Measurements from ENCODE around the gene VPS41.

Gene VPS41

GRCh38 chr7:38798552-38799267, 110.3 kb downstream of the VPS41 start:
- no peak for DNase-seq

GRCh38 chr7:38796626-38797501, 112.1 kb downstream of the VPS41 start:
- DNase-seq = no peak

GRCh38 chr7:38795593-38795992, 113.4 kb downstream of the VPS41 start:
- DNase-seq = no peak

- DNase-seq = no peak
These were observed 127.0 kb downstream of the VPS41 start for GRCh38 chr7:38781991-38782390.

- DNase-seq = no peak
These were observed 131.4 kb downstream of the VPS41 start for GRCh38 chr7:38777609-38778008.

- DNase-seq = no peak
These were observed 133.3 kb downstream of the VPS41 start for GRCh38 chr7:38775506-38776175.

- no peak for DNase-seq
These were observed 135.6 kb downstream of the VPS41 start for GRCh38 chr7:38773430-38773829.

- DNase-seq = no peak
These were observed 148.8 kb downstream of the VPS41 start for GRCh38 chr7:38760226-38760625.

GRCh38 chr7:38759028-38759427, 150.0 kb downstream of the VPS41 start:
- DNase-seq = no peak

GRCh38 chr7:38757931-38758330, 151.1 kb downstream of the VPS41 start:
- no peak for DNase-seq

- DNase-seq = no peak
These were observed 152.5 kb downstream of the VPS41 start for GRCh38 chr7:38756521-38756920.

GRCh38 chr7:38753347-38753746, 155.6 kb downstream of the VPS41 start:
- no peak for DNase-seq

GRCh38 chr7:38751416-38751815, 157.6 kb downstream of the VPS41 start:
- DNase-seq = no peak

- DNase-seq = no peak
These were observed 160.9 kb downstream of the VPS41 start for GRCh38 chr7:38748056-38748610.

- no peak for DNase-seq
These were observed 162.6 kb downstream of the VPS41 start for GRCh38 chr7:38746438-38746837.

GRCh38 chr7:38744746-38745145, 164.2 kb downstream of the VPS41 start:
- no peak for DNase-seq

- no peak for DNase-seq
These were observed 165.1 kb downstream of the VPS41 start for GRCh38 chr7:38743899-38744298.

GRCh38 chr7:38740041-38740440, 168.9 kb downstream of the VPS41 start:
- no peak for DNase-seq

GRCh38 chr7:38736138-38736537, 172.9 kb downstream of the VPS41 start:
- DNase-seq = no peak

- DNase-seq = no peak
These were observed 177.8 kb downstream of the VPS41 start for GRCh38 chr7:38731215-38731614.

- no peak for DNase-seq
These were observed 180.8 kb downstream of the VPS41 start for GRCh38 chr7:38728145-38728544.

GRCh38 chr7:38727184-38727940, 181.6 kb downstream of the VPS41 start:
- DNase-seq = no peak

GRCh38 chr7:38723327-38723726, 185.7 kb downstream of the VPS41 start:
- no peak for DNase-seq
